HG02571 (cell line): ENCODE measurements around the gene TTC28.
"Not testable (repeated sequence)": the region's sequence is repeated elsewhere in the genome, so short reads cannot be mapped to it uniquely, and the experiment has no call there.

Experiments
- ATAC-seq: cut with Tn5 transposase; IDR thresholded peaks from one replicate; pipeline ENCODE4 v1.9.1; 2021; ENCODE audit warnings: mild to moderate bottlenecking, moderate library complexity; ENCODE audit not compliant: unreplicated experiment

The TTC28 gene

GRCh38 chr22:28563636-28564035 lies 116.0 kb downstream of the TTC28 start:
- no peak for ATAC-seq

GRCh38 chr22:28562324-28562723 lies 117.3 kb downstream of the TTC28 start:
- no peak for ATAC-seq

- not testable (repeated sequence) for ATAC-seq
Observed at GRCh38 chr22:28560743-28561101, 118.9 kb downstream of the TTC28 start.

GRCh38 chr22:28560046-28560742 lies 119.4 kb downstream of the TTC28 start:
- no peak for ATAC-seq

DNA sequence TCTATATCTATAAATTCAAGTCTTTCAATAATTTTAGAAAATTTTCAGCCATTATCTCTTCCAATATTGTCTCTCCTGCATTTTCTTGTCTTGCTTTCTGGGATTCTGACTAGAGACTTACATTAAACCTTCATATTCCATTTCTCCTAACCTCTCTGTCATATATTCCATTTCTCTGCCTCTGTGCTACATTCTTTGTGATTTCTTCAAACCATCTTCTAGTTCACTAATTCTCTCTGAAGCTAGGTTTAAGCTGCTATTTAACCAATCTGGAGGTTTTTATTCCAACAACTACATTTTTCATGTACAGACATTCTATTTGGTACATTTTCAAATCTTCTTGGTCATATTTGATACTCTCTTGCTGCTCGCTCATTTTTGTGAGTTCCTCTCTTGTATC lies 122.5 kb downstream of the TTC28 start:
- no peak for ATAC-seq

DNA sequence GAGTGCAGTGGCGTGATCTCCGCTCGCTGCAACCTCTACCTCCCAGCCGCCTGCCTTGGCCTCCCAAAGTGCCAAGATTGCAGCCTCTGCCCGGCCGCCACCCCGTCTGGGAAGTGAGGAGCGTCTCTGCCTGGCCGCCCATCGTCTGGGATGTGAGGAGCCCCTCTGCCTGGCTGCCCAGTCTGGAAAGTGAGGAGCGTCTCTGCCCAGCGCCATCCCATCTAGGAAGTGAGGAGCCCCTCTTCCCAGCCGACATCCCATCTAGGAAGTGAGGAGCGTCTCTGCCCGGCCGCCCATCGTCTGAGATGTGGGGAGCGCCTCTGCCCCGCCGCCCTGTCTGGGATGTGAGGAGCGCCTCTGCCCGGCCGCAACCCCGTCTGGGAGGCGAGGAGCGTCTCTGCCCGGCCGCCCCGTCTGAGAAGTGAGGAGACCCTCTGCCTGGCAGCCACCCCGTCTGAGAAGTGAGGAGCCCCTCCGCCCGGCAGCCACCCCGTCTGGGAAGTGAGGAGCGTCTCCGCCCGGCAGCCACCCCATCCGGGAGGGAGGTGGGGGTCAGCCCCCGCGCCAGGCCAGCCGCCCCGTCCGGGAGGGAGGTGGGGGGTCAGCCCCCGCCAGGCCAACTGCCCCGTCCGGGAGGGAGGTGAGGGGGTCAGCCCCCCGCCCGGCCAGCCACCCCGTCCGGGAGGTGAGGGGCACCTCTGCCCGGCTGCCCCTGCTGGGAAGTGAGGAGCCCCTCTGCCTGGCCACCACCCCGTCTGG lies 126.4 kb downstream of the TTC28 start:
- ATAC-seq, result not testable (repeated sequence)

- no peak for ATAC-seq
Observed at GRCh38 chr22:28548406-28548805, 131.2 kb downstream of the TTC28 start.

DNA sequence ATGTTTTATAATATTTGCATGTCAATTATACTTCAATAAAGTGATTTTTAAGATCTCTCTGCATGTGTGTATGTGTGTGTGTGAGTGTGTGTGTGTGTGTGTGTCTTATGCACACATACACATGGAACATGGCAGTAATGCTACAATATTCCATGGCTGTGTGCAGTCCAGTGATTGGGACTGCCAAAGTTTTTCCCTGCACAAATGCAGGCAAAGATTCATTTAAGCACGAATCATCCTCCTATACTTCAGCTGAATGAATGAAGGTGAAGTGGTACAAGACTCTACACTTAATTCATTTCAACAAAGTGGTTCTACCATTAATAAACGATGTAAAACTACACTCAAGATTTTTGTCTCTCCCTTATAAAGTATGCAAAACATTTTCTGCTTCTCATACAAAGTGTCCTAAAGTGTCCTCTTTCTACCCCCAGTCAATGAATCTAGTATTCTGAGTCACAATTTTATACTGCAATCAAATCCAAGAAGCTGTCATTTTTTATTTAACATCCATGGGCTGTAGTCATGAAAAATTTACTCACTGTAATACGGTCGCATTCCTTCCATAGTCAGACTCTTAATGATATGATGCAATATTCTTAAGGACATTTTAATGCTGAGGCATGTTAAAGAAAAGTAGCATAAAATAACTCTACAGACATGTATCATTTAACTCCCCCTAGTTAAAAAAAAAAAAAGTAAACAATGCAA lies 132.4 kb downstream of the TTC28 start:
- ATAC-seq, result no peak

DNA sequence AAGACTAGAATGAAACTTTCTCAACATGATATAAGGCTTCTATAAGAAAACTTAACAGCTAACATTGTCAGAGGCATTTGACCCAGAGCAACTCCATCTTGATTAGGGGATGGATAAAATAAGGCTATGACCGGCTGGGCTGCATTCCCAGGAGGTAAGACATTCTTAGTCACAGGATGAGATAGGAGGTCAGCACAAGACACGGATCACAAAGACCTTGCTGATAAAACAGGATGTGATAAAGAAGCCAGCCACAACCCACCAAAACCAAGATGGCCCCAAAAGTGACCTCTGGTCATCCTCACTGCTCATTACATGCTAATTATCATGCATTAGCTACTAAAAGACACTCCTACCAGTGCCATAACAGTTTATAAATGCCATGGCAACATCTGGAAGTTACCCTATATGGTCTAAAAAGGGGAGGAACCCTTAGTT lies 135.2 kb downstream of the TTC28 start:
- ATAC-seq, result no peak

DNA sequence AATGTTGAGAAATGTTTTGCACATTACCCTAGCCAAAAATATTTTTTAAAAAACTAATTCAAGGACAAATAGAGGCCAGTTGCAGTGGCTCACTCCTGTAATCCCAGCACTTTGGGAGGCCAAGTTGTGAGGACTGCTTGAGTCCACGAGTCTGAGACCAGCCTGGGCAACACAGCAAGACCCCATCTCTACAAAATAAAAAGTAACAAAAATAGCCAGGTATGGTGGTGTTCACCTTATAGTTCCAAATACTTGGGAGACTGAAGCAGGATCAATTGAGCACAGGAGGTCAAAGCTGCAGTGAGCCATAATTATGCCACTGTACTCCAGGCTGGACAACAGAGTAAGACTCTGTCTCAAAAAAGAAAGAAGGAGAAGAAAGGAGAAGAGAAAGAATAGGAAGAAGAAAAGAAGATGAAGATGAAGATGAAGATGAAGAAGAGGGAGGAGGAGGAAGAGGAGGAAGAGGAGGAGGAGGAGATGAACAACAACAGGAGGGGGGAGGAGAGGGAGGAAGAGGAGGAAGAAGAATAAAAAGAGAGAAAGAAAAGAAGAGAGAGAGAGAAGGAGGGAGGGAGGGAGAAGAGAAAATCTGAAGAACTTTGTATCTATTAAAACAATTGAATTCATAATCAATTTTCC lies 136.5 kb downstream of the TTC28 start:
- ATAC-seq, result no peak

DNA sequence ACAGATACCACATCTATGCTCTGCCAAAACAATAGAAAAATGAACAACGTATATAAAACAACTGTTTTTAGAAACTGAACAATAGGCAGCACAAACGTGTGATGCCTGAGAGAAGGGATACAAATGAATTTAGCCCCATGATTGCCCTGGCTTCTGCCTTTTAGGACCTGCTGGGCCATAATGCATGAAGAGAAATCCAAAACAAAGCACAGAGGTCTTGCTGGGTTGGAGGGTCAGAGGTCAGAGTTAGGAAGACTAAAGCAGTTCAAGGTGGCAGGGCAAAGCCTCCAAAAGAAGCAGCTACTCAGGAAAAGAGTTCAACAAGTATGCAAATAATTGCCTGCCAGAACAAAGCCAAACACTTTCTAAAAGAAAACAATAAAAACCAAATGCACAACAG lies 138.5 kb downstream of the TTC28 start:
- no peak for ATAC-seq

GRCh38 chr22:28538922-28539321 lies 140.7 kb downstream of the TTC28 start:
- no peak for ATAC-seq

DNA sequence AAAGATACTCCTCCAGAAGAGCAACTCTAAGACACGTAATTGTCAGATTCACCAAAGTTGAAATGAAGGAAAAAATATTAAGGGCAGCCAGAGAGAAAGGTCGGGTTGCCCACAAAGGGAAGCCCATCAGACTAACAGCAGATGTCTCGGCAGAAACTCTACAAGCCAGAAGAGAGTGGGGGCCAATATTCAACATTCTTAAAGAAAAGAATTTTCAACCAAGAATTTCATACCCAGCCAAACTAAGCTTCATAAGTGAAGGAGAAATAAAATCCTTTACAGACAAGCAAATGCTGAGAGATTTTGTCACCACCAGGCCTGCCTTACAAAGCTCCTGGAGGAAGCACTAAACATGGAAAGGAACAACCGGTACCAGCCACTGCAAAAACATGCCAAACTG lies 149.1 kb downstream of the TTC28 start:
- not testable (repeated sequence) for ATAC-seq

- ATAC-seq, result not testable (repeated sequence)
Observed at GRCh38 chr22:28529144-28529543, 150.5 kb downstream of the TTC28 start.

DNA sequence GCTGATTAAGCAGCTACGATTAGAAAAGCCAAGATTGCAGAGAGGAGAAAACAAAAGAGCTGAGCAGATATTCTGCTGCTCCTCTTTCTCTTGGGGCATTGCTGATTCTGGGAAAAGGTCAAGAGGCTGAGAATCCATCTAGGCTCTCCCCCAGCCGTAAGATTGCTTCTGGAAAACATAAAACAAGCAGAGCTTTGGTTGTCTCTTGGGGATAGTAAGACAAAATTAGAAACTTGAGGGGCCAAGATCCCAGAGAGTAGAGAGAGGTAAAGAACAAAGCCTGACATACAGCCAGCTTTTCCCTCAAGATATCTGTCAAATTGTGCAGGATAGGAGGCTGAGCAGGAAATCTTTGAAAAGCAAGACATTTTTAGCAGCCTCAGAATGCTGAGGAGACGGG lies 158.2 kb downstream of the TTC28 start:
- no peak for ATAC-seq

- ATAC-seq, result no peak
Observed at GRCh38 chr22:28514321-28514821, 165.3 kb downstream of the TTC28 start.

DNA sequence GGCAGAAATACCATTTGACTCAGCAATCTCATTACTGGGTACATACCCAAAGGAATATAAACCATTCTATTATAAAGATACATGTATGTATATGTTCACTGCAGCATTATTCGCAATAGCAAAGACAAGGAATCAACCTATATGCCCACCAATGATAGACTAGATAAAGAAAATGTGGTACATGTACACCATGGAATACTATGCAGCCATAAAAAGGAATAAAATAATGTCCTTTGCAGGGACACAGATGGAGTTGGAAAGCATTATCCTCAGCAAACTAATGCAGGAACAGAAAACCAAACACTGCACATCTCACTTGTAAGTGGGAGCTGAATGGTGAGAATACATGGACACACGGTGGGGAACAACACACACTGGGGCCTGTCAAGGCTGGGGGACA lies 167.3 kb downstream of the TTC28 start:
- not testable (repeated sequence) for ATAC-seq

DNA sequence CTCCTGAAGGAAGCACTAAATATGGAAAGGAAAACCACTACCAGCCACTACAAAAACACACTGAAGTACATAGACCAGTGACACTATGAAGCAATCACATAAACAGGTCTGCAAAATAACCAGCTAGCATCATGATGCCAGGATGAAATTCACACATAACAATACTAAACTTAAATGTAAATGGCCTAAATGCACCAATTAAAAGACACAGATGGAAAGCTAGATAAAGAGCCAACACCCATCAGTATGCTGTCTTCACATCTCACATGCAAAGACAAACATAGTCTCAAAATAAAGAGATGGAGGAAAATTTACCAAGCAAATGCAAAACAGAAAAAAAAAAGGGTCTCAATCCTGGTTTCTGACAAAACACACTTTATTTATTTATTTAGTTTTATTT lies 171.7 kb downstream of the TTC28 start:
- ATAC-seq, result no peak

- ATAC-seq, result no peak
Observed at GRCh38 chr22:28506150-28506535, 173.5 kb downstream of the TTC28 start.

- ATAC-seq, result no peak
Observed at GRCh38 chr22:28505416-28506149, 174.1 kb downstream of the TTC28 start.

- no peak for ATAC-seq
Observed at GRCh38 chr22:28500006-28500405, 179.6 kb downstream of the TTC28 start.
